Activated T-cell treated with anti-CD3 and anti-CD28 coated beads, Interleukin-2, amount 50 U/mL, for 72 hours (primary cell): ENCODE data around the gene GAS5. TPM values are rescaled to one million over a fixed set of nuclear protein-coding genes. Genes with fewer than 3 reads are reported as not detected.

Experiments
- ATAC-seq, 2 donors: fragments of 150-1000 bp; cut with Tn5 transposase; replicated peaks in 1 of 2; 2 replicates each; pipeline ENCODE4 v1.10.0; 2021; ENCODE audit warnings: moderate library complexity in 2 of 2, mild to moderate bottlenecking in 1 of 2
- DNase-seq, 2 donors: peaks; one replicate each; pipeline ENCODE4 v3.0.0; 2021 to 2022; ENCODE audit warnings: mixed read lengths in 1 of 2
- H3K27ac Mint-ChIP-seq: one replicate; pipeline ENCODE4 v1.8.0; 2022; ENCODE audit warnings: mild to moderate bottlenecking, moderate library complexity, mixed read lengths
- H3K27me3 Mint-ChIP-seq: one replicate; pipeline ENCODE4 v1.8.0; 2022; ENCODE audit warnings: low read depth, mixed read lengths
- H3K36me3 Mint-ChIP-seq, 2 donors: one replicate each; pipeline ENCODE4 v1.8.0; 2022; ENCODE audit warnings: mixed read lengths in 2 of 2, mild to moderate bottlenecking in 1 of 2; ENCODE audit not compliant: insufficient read depth in 2 of 2
- H3K4me1 Mint-ChIP-seq: one replicate; pipeline ENCODE4 v1.8.0; 2022; ENCODE audit warnings: low read depth, mixed read lengths
- H3K4me3 Mint-ChIP-seq, 2 donors: one replicate each; pipeline ENCODE4 v1.8.0; 2022; ENCODE audit warnings: mild to moderate bottlenecking in 2 of 2, mixed read lengths in 2 of 2, moderate library complexity in 2 of 2
- H3K9me3 Mint-ChIP-seq, 2 donors: one replicate each; pipeline ENCODE4 v1.8.0; 2022; ENCODE audit warnings: mixed read lengths in 2 of 2
- total RNA-seq, 2 donors: library from RNA; stranded (reverse); gene quantifications; one replicate each; pipeline ENCODE4 v1.2.3, GENCODE V29; 2022

The GAS5 gene
- total RNA-seq = 1,000 to 10,000 TPM; 1,204 to 1,544 TPM

DNA sequence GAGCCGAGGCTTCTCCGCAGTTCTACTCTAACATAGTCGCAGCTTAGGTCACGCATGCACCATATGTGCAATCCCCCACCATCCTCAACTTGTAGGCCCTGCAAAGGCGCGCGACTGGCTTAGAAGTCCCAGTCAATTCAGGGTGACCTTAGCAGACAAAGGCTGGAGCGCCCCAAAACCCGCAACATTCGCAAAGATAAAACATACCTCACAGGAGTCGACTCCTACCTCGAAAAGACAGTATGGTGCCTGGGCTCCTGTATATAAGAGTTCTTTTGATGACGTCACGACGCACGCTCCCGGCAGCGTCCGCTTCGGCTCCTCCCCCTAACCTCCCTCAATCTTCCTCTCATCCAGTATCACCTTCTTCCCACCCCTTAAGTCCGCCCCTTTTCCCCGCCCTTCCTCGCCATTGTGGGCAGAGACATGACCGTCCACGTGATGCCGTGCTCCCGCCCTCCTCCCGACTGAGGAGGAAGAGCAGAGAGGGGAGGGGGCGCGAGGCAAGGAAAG lies at the start of gene GAS5:
TSS of gene GAS5 (minus strand) at position 237 of the 513 bp plus-strand sequence.
- no peaks in the 10 kb centered on the region for H3K9me3 Mint-ChIP-seq
- H3K36me3 Mint-ChIP-seq = peaks cover 29 to 42% of the 10 kb centered on the region in 2 donors
- ATAC-seq (peak; percentile 77 to 81), DNase-seq (peak; percentile 98 to 100)
- peaks cover 75% of the 10 kb centered on the region for H3K4me1 Mint-ChIP-seq
- no peaks in the 10 kb centered on the region for H3K27me3 Mint-ChIP-seq
- peak within 1 kb of the TSS; percentile 95 to 99 for H3K4me3 Mint-ChIP-seq
- peak within 1 kb of the TSS; percentile 95 for H3K27ac Mint-ChIP-seq

DNA sequence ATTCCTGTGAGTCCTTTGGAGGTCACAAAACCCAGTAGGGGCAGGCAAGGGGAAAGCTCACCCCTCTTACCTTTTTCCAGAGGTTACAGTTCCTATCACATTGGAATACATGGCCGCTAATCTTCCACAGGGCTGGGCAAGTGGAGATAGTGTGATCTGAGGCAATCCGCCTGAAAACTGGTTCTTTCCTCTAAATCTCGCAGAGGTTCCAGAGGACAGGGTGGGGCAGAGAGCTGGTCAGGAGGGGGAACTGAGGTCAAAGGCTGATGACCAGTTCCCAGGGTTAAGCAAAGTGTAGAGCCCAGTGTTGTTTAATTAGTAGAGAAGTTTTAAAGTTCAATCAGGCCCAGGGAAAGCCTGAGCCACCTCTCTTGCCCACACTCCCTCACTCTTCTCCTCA lies 49.4 kb upstream of the GAS5 start, which contains the start of gene SERPINC1:
TSS of gene SERPINC1 (minus strand) at position 179 of the 400 bp plus-strand sequence. CDS start at position 111, 68 bp downstream.
- Mint-ChIP-seq H3K36me3 (no peaks in the 10 kb centered on the region), H3K9me3 (no peaks in the 10 kb centered on the region), H3K4me1 (no peaks in the 10 kb centered on the region), H3K27ac (no peak within 1 kb of the TSS), H3K4me3 (no peak within 1 kb of the TSS), H3K27me3 (no peaks in the 10 kb centered on the region)
- ATAC-seq (no peak), DNase-seq (no peak)

DNA sequence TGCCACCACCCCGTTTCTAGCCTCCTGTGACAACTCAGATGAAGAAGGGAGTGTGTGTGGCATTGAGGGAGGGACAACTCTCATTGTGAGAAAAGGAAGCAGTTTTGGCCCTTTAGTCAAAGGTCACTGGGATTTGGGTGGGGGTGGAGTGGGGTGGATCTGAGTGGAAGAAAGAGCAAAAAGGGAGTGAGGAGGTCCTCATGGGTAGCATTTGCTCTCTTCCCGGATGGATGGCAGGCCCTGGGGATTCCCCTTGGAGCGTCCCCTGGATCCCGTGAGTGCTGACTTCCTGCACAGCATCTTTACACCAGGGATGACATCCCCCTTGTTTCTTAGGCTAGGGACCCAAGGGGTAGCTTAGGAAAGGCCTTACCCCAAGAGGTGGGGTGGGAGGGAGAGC lies 48.9 kb upstream of the GAS5 start:
- H3K36me3 Mint-ChIP-seq = no peaks in the 10 kb centered on the region
- no peak overlapping the region for H3K4me3 Mint-ChIP-seq
- no peaks in the 10 kb centered on the region for H3K4me1 Mint-ChIP-seq
- no peak overlapping the region for H3K27ac Mint-ChIP-seq
- no peaks in the 10 kb centered on the region for H3K27me3 Mint-ChIP-seq
- DNase-seq (no peak), ATAC-seq (no peak)
- no peaks in the 10 kb centered on the region for H3K9me3 Mint-ChIP-seq

DNA sequence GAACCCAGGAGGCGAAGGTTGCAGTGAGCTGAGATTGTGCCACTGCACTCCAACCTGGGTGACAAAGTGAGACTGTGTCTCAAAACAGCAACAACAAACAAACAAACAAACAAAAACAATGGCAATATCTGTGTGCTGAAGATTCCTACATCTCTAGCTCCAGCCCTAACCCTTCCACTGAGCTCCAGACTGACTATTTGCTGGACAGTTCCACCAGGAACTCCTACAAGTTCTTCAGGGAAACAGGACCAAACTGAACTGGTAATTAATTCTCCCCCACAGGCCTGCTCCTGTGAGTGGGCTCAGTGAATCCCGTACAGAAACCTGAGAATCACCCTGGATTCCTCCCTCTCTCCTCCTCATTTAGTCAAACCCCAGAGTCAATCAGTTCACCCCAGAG lies 47.8 kb upstream of the GAS5 start:
- no peaks in the 10 kb centered on the region for H3K27me3 Mint-ChIP-seq
- no peaks in the 10 kb centered on the region for H3K9me3 Mint-ChIP-seq
- DNase-seq (no peak), ATAC-seq (no peak)
- no peak overlapping the region for H3K27ac Mint-ChIP-seq
- no peaks in the 10 kb centered on the region for H3K36me3 Mint-ChIP-seq
- H3K4me1 Mint-ChIP-seq = no peaks in the 10 kb centered on the region
- H3K4me3 Mint-ChIP-seq = no peak overlapping the region

DNA sequence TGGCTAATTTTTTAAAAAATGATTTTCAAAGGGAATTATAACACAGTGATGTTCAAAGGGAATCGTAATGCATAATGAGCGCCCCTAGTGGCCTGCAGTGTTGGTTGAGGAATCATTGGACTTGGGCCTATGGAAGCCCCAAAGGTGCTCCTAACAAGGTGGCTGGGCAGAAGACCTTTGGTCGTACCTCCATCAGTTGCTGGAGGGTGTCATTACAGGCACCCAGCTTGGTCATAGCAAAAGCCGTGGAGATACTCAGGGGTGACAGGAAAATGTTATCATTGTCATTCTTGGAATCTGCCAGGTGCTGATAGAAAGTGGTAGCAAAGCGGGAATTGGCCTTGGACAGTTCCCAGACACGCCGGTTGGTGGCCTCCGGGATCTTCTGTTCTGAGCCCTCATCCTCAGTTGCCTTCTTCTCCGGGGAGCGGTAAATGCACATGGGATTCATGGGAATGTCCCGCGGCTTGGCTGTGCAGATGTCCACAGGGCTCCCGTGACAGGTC lies 46.6 kb upstream of the GAS5 start:
- Mint-ChIP-seq H3K27me3 (no peaks in the 10 kb centered on the region), H3K4me1 (no peaks in the 10 kb centered on the region), H3K27ac (no peak overlapping the region), H3K4me3 (no peak overlapping the region), H3K36me3 (no peaks in the 10 kb centered on the region), H3K9me3 (no peaks in the 10 kb centered on the region)
- ATAC-seq = no peak
- DNase-seq = peak; percentile 8 to 24

DNA sequence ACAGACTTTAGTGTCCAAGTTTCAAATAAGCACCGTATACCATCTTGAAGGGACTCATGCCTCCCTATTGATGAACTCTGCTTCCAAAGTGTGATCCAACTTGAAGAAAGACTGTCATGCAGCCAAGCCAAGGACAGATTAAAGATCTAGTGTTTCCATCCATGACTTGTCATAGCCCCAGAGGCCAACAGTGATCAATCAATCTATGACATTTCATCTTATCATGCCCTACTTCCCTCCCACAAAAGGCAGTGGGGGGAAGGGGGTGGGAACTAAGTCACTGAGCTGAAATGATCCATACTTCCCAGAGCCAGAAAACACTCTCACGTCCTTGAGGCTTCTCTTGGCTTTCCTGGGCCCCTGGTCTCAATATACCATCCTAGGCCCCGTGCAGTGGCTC lies 45.3 kb upstream of the GAS5 start:
- Mint-ChIP-seq H3K36me3 (no peaks in the 10 kb centered on the region), H3K9me3 (no peaks in the 10 kb centered on the region), H3K4me1 (no peaks in the 10 kb centered on the region), H3K27ac (no peak overlapping the region), H3K4me3 (no peak overlapping the region), H3K27me3 (no peaks in the 10 kb centered on the region)
- ATAC-seq = no peak
- DNase-seq = no peak

DNA sequence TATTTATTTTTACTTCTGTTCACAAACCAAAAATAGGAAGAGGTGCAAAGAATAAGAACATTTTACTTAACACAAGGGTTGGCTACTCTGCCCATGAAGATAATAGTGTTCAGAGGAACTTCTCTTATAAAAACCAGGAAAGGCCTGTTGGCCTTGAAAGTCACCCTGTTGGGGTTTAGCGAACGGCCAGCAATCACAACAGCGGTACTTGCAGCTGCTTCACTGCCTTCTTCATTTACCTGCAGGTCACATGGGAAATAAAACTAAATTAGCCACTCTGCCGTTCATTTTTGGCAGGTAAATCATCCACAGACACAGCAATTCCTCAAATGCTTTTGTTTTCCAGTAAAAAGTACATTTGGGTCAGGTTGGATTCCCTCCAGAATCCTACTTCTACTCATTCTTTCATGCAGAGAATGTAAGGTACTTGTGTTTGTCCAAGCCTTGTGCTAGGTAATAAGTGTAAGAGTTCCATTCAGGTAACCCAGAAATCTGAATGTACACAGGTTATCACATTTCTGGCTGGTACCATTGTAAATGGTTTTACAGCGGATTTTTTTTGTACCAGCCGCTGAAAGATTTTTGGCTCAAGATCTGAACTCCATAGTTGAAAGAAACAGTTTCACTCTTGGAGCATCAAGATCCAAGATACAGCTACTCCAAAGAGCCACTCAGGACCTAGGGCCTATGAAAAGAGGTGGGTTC lies 36.2 kb upstream of the GAS5 start:
- no peaks in the 10 kb centered on the region for H3K27me3 Mint-ChIP-seq
- H3K36me3 Mint-ChIP-seq = peaks cover 2% of the 10 kb centered on the region in 2 donors
- H3K9me3 Mint-ChIP-seq = peaks cover 0 to 1% of the 10 kb centered on the region in 2 donors
- H3K27ac Mint-ChIP-seq = no peak overlapping the region
- no peak for DNase-seq
- no peak overlapping the region for H3K4me3 Mint-ChIP-seq
- H3K4me1 Mint-ChIP-seq = peaks cover 10% of the 10 kb centered on the region
- no peak for ATAC-seq

DNA sequence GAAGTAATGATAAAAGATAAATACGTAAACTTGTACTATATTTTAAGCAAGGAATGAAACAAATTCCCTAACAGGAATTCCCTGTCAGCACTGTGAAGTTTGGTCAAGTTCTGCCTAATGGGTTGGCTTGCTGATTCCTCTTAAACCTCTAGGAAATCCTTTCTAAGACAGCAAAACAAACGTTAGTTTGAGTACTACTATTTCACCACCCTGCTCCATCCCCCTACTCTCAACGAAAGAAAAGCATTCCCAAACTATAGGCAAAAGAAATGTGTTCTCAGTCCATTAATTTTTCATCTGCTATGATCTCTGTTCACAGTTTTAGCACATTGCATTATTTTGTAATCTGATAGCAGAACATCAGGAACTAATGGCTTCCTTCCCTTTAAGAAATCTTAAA lies 33.2 kb upstream of the GAS5 start:
- H3K9me3 Mint-ChIP-seq = peaks cover 0 to 1% of the 10 kb centered on the region in 2 donors
- no peak overlapping the region for H3K27ac Mint-ChIP-seq
- peaks cover 1 to 2% of the 10 kb centered on the region in 2 donors for H3K36me3 Mint-ChIP-seq
- DNase-seq (no peak), ATAC-seq (no peak)
- H3K4me1 Mint-ChIP-seq = peaks cover 10% of the 10 kb centered on the region
- H3K27me3 Mint-ChIP-seq = no peaks in the 10 kb centered on the region
- no peak overlapping the region for H3K4me3 Mint-ChIP-seq

DNA sequence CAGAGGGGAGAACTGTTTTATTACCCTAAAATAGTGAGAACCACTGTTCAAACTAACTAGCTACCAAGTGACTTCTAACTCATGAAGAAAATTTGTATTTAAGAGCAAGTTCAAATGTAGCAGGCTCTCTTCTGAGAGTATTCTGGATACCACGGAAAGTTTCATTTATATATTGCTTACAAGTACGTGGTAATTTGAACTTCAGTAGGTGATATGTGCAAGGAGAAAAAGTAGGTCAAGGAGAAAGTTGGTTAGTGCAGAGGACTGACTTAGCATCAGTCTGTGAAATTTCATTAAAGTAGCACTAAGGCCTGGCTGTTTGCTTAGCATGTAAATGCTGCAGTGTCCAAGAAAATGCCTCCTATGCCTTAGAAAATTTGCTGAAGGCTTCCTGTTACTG lies 32.6 kb upstream of the GAS5 start:
- Mint-ChIP-seq H3K36me3 (no peaks in the 10 kb centered on the region), H3K4me3 (no peak overlapping the region), H3K4me1 (peaks cover 10% of the 10 kb centered on the region), H3K27ac (no peak overlapping the region), H3K9me3 (no peaks in the 10 kb centered on the region), H3K27me3 (no peaks in the 10 kb centered on the region)
- DNase-seq = no peak
- no peak for ATAC-seq

DNA sequence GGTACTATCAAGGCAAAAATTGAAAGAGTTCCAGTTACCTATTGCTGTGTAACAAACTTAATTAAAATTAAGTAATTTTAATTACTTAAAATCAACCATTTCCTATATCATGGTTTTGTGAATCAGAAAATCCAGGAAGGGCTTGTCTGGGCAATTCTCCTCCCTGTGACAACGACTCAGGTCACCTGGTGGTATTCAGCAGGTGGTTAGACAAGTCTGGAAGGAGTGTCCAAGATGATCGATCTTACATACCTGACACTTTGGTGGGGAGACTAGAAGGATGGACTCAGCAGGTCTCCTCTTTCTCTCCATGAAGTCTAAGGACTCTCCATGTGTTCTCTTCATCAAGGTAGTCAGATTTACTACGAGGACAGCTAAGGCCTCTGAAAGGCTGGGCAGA lies 26.4 kb upstream of the GAS5 start:
- ATAC-seq (no peak), DNase-seq (no peak)
- Mint-ChIP-seq H3K36me3 (no peaks in the 10 kb centered on the region), H3K4me3 (no peak overlapping the region), H3K27me3 (no peaks in the 10 kb centered on the region), H3K9me3 (no peaks in the 10 kb centered on the region), H3K27ac (no peak overlapping the region), H3K4me1 (no peaks in the 10 kb centered on the region)

DNA sequence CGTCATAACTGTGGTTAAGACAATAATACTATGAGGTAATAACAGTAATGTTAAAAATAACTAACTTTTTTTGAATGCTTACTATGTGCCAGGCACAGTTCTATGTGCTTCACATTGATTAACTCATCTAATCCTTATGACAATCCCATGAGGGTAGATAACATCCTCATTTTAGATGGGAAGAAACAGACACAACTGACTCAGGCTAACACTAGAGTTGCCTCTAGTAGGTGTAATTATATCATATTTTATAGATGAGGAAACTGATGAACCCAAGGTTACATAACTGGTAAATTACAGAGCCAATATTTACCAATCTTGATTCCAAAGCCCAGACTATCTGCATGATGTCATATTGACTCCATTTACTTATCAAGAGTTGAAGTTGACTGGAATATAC lies 25.8 kb upstream of the GAS5 start:
- Mint-ChIP-seq H3K9me3 (no peaks in the 10 kb centered on the region), H3K36me3 (no peaks in the 10 kb centered on the region), H3K4me3 (no peak overlapping the region), H3K27ac (no peak overlapping the region), H3K27me3 (no peaks in the 10 kb centered on the region), H3K4me1 (no peaks in the 10 kb centered on the region)
- ATAC-seq (no peak), DNase-seq (no peak)

DNA sequence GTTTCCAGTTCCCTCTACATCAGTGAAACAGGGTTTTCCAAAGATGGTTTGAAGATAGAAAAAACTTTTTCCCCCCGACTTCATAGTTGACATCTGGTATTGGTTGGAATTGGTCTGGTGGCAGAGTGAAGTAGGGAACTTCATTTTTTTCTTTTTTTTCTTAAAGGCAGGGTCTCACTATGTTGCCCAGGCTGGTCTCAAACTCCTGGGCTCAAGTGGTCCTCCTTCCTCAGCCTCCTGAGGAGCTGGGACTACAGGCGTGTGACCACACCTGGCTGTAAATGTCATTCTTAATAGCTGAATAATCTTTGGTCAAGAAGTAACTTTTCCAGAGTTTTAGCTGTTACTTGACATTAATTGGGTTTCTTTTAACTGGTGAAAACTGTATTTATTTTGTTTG lies 22.1 kb upstream of the GAS5 start:
- Mint-ChIP-seq H3K27me3 (no peaks in the 10 kb centered on the region), H3K27ac (no peak overlapping the region), H3K9me3 (no peaks in the 10 kb centered on the region), H3K4me3 (no peak overlapping the region), H3K36me3 (peaks cover 4 to 6% of the 10 kb centered on the region in 2 donors), H3K4me1 (peaks cover 24% of the 10 kb centered on the region)
- DNase-seq (no peak), ATAC-seq (no peak)

DNA sequence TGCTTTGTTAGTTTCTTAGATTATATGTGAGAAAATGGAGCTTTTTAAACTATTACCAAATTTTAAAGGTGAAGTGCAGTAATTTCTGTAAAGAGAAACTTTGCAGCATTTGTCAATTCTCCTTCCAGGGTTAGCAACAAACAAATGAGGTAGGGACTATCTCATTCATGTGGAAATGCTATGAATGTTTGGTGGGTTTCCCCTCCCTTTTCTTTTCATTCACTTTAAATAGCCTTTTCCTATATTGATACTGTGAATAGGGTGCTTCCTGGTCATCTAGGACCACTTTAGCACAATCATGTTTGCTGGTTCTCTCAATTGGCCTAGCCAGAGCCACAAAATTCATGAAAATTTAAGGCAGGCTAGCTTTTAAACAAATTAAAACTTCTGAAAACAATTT lies 21.0 kb upstream of the GAS5 start:
- Mint-ChIP-seq H3K36me3 (peaks cover 4 to 6% of the 10 kb centered on the region in 2 donors), H3K4me1 (peaks cover 24% of the 10 kb centered on the region), H3K27me3 (no peaks in the 10 kb centered on the region), H3K9me3 (no peaks in the 10 kb centered on the region), H3K27ac (no peak overlapping the region), H3K4me3 (no peak overlapping the region)
- DNase-seq = no peak
- no peak for ATAC-seq

DNA sequence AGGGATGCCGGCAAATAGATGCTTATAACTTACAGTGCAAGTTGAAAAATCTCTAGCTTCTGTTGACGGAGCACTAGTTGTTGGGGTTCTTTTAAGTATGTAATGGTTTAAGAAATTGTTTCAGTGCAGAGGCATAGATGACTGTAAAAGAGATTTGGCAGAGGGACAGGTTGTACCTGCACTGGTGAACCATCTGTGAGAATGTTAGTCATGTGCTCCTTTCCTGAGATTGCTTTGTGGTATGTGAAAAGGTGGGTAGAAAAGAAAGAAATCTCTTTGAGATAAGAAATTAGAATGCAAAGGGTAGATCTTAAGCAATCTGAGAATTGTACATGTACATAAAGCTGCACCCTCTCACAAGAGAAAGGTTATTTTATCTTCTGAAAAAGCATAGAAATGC lies 19.8 kb upstream of the GAS5 start:
- ATAC-seq (peak; percentile 90 to 96), DNase-seq (no peak)
- Mint-ChIP-seq H3K9me3 (no peaks in the 10 kb centered on the region), H3K36me3 (peaks cover 4 to 6% of the 10 kb centered on the region in 2 donors), H3K4me1 (peaks cover 24% of the 10 kb centered on the region), H3K4me3 (peak overlapping the region; percentile 0 to 13), H3K27me3 (no peaks in the 10 kb centered on the region), H3K27ac (no peak overlapping the region)
